Smooth muscle cell of the brain vasculature (primary cell): Measurements from ENCODE around the gene YAP1.
"Not testable (repeated sequence)": the region's sequence is repeated elsewhere in the genome, so short reads cannot be mapped to it uniquely, and the experiment has no call there.

ENCODE experiments used
- DNase-seq: peaks from one replicate; pipeline ENCODE4 v3.0.0-alpha.2; 2012; ENCODE audit warnings: low read depth, low spot score

YAP1 gene

DNA sequence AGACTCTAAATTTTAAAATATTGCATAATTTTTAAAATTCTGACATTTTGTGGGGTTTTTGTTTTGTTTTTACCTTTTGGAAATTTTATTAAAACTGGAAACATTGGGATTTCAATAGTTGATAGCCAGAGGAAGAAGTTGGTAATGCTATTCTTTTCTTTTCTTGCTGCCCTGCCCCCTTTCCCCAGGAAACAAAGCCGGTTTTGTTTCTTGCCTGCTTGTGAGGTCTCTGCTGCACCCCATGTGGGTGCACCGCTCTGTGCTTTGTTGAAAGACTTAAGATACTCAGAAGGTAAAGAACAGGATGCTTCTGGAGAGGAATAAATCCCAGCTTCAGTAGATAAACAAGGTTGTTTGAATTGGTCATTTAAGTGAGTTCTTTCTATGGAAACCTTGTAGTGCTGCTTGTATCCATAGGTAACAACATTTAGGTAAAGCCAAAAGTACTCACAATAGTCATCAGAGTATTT is 87.5 kb downstream of the YAP1 start:
- DNase-seq, result peak; percentile 28

DNA sequence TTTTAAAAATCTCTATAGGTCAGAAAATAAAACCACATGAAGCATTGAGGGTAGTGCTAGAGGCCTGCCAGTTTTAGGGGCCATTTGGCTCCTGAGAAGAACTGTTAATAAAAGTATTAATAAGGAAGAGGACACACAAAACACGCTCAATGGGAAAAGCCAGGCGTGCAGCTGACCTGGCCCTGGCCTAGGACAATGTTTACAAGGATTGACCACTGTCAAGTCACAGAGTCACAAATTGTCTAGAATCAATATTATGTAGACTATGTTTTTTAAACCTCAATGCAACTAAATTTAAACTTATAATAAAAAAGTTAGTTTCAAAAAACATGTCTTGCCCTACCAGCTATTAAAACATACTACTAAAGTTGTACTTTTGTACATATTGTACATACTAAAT is 89.4 kb downstream of the YAP1 start:
- no peak for DNase-seq

DNA sequence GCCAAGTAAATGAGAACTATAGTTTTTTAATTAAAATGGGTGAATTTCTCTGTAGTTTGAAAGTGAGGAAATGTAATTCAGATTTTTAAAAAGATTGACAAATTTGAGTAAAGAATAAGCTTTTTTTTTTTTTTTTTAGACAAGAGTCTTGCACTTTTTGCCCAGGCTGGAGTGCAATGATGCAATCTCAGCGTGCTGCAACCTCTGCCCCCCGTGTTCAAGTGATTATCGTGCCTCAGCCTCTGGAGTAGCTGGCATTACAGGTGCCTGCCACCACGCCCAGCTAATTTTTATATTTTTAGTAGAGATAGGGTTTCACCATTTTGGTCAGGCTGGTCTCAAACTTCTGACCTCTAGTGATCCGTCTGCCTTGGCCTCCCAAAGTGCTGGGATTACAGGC is 90.1 kb downstream of the YAP1 start:
- DNase-seq, result not testable (repeated sequence)

- DNase-seq, result no peak
Measured at GRCh38 chr11:102201776-102202175, 91.5 kb downstream of the YAP1 start.

DNA sequence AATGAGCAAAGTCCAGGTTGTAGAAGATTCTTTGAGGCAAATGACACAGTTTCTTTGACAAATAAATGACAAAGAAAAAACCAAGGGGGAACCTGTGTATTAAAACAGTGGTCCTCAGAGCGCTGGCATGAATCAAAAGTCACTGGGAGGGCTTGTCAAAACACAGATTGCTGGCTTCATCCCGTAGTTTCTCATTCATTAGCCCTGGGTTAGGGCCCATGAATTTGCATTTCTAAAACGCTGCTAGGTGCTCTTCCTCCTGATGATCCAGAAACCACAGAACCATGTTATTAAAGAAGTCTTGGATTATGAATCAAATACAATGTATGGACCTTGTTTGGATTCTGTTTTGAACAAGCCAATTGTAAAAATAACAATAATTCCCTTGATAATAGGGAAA is 92.7 kb downstream of the YAP1 start:
- no peak for DNase-seq

GRCh38 chr11:102204174-102204573 is 93.9 kb downstream of the YAP1 start:
- no peak for DNase-seq

- DNase-seq, result no peak
Measured at GRCh38 chr11:102205805-102206204, 95.6 kb downstream of the YAP1 start.

- no peak for DNase-seq
Measured at GRCh38 chr11:102208835-102209234, 98.6 kb downstream of the YAP1 start.

- DNase-seq, result no peak
Measured at GRCh38 chr11:102214623-102215022, 104.4 kb downstream of the YAP1 start.

GRCh38 chr11:102216433-102217075 is 106.3 kb downstream of the YAP1 start:
- no peak for DNase-seq

- no peak for DNase-seq
Measured at GRCh38 chr11:102220728-102221467, 110.7 kb downstream of the YAP1 start.

DNA sequence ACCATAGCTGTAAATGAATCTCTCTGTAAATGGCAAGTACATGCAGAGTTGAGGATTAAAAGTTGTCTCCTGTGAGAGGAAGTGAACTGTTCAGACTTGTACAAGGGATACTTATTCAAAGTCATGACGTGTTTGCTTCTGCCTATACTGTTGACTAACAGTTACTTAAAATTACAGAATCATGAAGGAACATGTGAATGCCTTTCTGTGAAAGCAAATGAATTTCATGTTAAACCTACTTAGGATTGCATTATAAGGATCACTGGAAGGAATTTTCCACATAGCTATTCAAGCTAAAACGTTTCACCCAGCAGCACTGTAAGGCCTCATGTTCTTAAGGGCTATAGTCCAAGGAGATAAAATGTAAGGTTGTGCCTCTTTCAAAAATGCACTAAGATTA is 113.6 kb downstream of the YAP1 start:
- no peak for DNase-seq

- peak; percentile 57 for DNase-seq
Measured at GRCh38 chr11:102225689-102226568, 115.7 kb downstream of the YAP1 start.

DNA sequence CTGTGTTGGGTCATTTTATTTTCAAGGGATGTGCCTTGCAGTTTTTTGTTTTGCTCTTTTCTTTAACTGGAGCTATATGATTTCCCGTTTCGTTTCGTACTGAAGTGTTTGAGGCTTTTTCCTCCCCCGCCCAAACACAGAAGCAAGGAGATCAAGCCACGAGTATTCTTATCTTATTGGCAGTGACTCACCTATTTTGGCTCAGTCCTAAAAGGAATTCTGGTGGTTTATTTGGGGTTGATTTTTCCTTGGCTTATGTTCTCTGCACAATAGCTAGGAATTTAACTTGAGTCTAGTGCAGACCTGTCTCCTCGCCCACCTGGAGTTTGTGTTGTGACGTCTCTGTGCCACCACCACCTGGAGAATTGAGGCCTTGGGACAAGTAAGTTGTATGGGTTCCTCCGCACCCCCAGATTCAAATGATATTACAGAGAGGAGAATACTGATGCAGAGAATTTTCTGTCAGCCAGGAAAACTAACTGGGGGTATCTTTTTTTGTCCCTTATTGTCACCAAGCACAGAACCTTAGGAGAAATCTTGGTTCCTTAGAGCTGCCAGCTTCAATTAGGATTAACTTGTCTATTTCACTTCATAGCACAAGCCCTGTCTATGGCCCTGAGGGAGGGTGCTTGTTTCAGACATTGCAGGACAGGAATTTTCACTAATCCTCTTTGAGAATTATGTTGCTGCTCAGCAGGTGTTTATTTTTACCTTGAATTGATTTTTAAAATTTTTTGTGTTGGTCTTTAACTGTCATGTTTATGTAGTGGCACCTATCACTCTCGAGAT is 116.6 kb downstream of the YAP1 start:
- DNase-seq, result no peak

- DNase-seq, result no peak
Measured at GRCh38 chr11:102229510-102230123, 119.4 kb downstream of the YAP1 start.

DNA sequence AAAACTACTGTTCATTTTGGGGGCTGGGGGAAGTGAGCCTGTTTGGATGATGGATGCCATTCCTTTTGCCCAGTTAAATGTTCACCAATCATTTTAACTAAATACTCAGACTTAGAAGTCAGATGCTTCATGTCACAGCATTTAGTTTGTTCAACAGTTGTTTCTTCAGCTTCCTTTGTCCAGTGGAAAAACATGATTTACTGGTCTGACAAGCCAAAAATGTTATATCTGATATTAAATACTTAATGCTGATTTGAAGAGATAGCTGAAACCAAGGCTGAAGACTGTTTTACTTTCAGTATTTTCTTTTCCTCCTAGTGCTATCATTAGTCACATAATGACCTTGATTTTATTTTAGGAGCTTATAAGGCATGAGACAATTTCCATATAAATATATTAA is 119.9 kb downstream of the YAP1 start:
- DNase-seq, result no peak

DNA sequence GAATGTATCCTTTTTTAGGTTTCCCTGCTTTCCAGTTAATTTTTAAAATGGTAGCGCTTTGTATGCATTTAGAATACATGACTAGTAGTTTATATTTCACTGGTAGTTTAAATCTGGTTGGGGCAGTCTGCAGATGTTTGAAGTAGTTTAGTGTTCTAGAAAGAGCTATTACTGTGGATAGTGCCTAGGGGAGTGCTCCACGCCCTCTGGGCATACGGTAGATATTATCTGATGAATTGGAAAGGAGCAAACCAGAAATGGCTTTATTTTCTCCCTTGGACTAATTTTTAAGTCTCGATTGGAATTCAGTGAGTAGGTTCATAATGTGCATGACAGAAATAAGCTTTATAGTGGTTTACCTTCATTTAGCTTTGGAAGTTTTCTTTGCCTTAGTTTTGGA is 120.7 kb downstream of the YAP1 start:
- DNase-seq, result no peak

GRCh38 chr11:102234779-102235439 is 124.7 kb downstream of the YAP1 start:
- no peak for DNase-seq

GRCh38 chr11:102237096-102237735 is 127.0 kb downstream of the YAP1 start:
- DNase-seq, result no peak

DNA sequence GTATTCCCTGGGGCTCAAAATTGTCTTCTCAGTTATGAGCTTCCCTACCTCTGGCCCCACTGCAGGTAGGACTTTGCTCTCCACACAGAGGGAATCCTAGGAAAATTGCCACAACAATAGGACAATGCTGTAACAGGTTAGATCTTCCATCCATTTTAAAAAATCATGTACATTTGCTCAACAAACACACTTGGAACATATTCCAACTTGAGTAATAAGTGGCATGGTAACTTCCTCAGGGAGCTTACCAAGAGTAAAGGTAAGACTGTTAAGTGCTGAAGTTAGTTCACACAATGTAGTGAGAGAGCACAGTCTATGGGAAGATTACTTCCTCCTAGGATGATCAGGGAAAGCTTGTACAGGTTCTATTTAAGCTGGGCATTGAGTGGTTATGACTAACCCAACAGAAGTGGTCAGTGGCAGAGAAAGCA is 128.2 kb downstream of the YAP1 start:
- no peak for DNase-seq
